ENCODE data around the gene XYLB. TPM values are rescaled to one million over a fixed set of nuclear protein-coding genes. Genes with fewer than 3 reads are reported as not detected.
A peak's percentile ranks its signal among the peaks of the same experiment; 100 is the strongest.

Gene XYLB
- total RNA-seq, 1 experiment from 2014 or later = 14.0 TPM

GRCh38 chr3:38457111-38458003 lies 110.8 kb downstream of the XYLB start:
- POLR2A ChIA-PET = no interaction called here
- no peaks in the 10 kb centered on the region for H3K36me3 ChIP-seq (ENCODE audit: control insufficient read depth in 1 of 2, insufficient read depth in 2 of 2, low read length in 2 of 2)
- H4K20me1 ChIP-seq (ENCODE audit: insufficient read depth) = no peaks in the 10 kb centered on the region
- no peak overlapping the region for H3K4me3 ChIP-seq (replicated peaks in 1 of 2; ENCODE audit: low read depth in 1 of 2, low read length in 2 of 2)
- intact Hi-C loops (cut with micrococcal nuclease) = loop anchor here (10.0 kb wide), 2 partner anchors 103 to 323 kb away; partner anchors contain the start of genes ACAA1 and MYD88
- no peaks in the 10 kb centered on the region for H3K9me3 ChIP-seq (ENCODE audit: control insufficient read depth in 1 of 2, insufficient read depth in 1 of 2, low read depth in 1 of 2, low read length in 2 of 2)
- CTCF ChIA-PET = interaction anchor here (1.6 kb wide), 1 partner anchor 23 kb away, joined by 4 read pairs; no protein-coding TSS in a partner anchor
- RAD21 ChIA-PET (ENCODE audit: low non-redundant PET in 1 of 2, low total read pairs in 2 of 2, uncharacterized antibody in 2 of 2, unreplicated experiment in 2 of 2) = no interaction called here
- no peaks in the 10 kb centered on the region for H3K9me2 ChIP-seq (ENCODE audit: insufficient read depth)
- ATAC-seq (no peak), DNase-seq (ENCODE audit: low read depth, low spot score) (no peak)
- no peak overlapping the region for H3K9ac ChIP-seq (ENCODE audit: low read length)
- H3K27me3 ChIP-seq (ENCODE audit: insufficient read depth, low read length) = no peaks in the 10 kb centered on the region
- peaks cover 37 to 64% of the 10 kb centered on the region in 2 experiments for H3K4me1 ChIP-seq (ENCODE audit: control insufficient read depth in 1 of 2, insufficient read depth in 2 of 2, low read length in 2 of 2)
- H3K79me2 ChIP-seq (ENCODE audit: insufficient read depth, low read length) = peaks cover 69% of the 10 kb centered on the region
- H3K4me2 ChIP-seq (ENCODE audit: low read length) = 0 out of 2 replicates have a peak overlapping the region, but pooled peaks have one; percentile 1
- no peak overlapping the region for H2AFZ ChIP-seq (ENCODE audit: low read depth, low read length, poor library complexity, severe bottlenecking)
- TF ChIP-seq TCF7L2 (IDR thresholded peaks at IDR 0.05; ENCODE audit: borderline replicate concordance, extremely low read depth, insufficient read depth, insufficient read length) (peak; percentile 38), CTCF (IDR thresholded peaks at IDR 0.05 in 2 of 3, conservative IDR thresholded peaks at IDR 0.05 in 1 of 3; ENCODE audit: borderline replicate concordance in 1 of 3, insufficient read depth in 1 of 3, low read depth in 2 of 3, low read length in 2 of 3) (peak in 1 of 3 experiments; percentile 12; a peak in 1 of 6 replicates), ATF3 (IDR thresholded peaks at IDR 0.05) (no peak)
- BruUV-seq (replicated peaks) = no TSS peak
- H3K27ac ChIP-seq (ENCODE audit: low read depth, low read length) = no peak overlapping the region
